ENCODE measurements around the gene CEBPG. TPM values are rescaled to one million over a fixed set of nuclear protein-coding genes. Genes with fewer than 3 reads are reported as not detected.

CEBPG gene
- total and polyA plus RNA-seq, 9 of the 15 experiments (the other 6 are each of a cell fraction or from before 2014, with no cell fraction given): 9.5 to 34.9 (median 30.9) TPM

DNA sequence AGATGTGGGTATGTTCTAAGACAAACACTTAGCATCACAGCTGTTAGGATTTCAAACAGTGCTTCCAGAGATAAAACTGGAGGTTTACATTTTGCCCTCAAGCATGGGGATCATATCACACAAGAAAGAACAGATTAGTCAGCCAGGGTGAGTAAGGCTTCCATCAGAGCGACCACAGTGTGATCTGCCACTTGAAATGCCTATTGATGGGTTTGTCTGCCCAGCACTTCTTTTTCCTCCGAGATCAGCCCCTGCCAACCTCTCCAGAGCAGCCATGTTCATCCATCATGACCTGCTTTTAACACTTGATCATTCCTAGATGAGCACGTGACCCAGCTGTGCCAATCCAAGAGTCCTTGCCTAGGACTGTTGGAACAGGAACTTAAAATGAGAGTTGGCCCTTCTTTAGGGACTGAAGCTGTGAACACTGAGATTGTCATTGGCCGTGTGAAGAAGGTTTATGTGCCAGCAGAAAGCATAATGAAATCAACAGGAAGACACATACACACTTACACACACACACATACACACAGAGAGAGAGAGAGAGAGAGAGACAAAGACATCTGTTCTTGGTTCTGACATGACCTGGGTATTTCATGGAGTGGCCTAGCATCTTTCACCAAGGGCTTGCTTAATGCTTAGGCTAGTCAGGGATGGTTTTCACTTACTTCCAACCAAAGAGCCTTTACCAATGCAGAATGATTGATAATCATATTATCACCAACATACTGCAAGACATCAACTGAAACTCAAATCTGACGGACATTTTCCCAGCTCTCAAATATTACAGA lies 5.2 kb upstream of the CEBPG start (continued):
- TF ChIP-seq RBFOX2 (IDR thresholded peaks at IDR 0.05; ENCODE audit: low read depth, low read length) (no peak), PKNOX1 (IDR thresholded peaks at IDR 0.05) (no peak), ZFPM2 (CRISPR knock-in tag; IDR thresholded peaks at IDR 0.05) (no peak), USF2 (CRISPR knock-in tag; IDR thresholded peaks at IDR 0.05) (peak; percentile 66), MED1 (CRISPR knock-in tag; IDR thresholded peaks at IDR 0.05; ENCODE audit: borderline replicate concordance) (no peak), FOSL1 (tag; conservative IDR thresholded peaks at IDR 0.05) (peak; percentile 67), FOXK1 (CRISPR knock-in tag; IDR thresholded peaks at IDR 0.05; ENCODE audit: borderline replicate concordance) (no peak), TFE3 (CRISPR knock-in tag; IDR thresholded peaks at IDR 0.05) (peak; percentile 87), MTA2 (IDR thresholded peaks at IDR 0.05; ENCODE audit: low read depth) (no peak)
- TF ChIP-seq, protein P1, sequence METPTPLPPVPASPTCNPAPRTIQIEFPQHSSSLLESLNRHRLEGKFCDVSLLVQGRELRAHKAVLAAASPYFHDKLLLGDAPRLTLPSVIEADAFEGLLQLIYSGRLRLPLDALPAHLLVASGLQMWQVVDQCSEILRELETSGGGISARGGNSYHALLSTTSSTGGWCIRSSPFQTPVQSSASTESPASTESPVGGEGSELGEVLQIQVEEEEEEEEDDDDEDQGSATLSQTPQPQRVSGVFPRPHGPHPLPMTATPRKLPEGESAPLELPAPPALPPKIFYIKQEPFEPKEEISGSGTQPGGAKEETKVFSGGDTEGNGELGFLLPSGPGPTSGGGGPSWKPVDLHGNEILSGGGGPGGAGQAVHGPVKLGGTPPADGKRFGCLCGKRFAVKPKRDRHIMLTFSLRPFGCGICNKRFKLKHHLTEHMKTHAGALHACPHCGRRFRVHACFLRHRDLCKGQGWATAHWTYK (CRISPR knock-in tag; IDR thresholded peaks at IDR 0.05): no peak
- TF ChIP-seq, protein P2, sequence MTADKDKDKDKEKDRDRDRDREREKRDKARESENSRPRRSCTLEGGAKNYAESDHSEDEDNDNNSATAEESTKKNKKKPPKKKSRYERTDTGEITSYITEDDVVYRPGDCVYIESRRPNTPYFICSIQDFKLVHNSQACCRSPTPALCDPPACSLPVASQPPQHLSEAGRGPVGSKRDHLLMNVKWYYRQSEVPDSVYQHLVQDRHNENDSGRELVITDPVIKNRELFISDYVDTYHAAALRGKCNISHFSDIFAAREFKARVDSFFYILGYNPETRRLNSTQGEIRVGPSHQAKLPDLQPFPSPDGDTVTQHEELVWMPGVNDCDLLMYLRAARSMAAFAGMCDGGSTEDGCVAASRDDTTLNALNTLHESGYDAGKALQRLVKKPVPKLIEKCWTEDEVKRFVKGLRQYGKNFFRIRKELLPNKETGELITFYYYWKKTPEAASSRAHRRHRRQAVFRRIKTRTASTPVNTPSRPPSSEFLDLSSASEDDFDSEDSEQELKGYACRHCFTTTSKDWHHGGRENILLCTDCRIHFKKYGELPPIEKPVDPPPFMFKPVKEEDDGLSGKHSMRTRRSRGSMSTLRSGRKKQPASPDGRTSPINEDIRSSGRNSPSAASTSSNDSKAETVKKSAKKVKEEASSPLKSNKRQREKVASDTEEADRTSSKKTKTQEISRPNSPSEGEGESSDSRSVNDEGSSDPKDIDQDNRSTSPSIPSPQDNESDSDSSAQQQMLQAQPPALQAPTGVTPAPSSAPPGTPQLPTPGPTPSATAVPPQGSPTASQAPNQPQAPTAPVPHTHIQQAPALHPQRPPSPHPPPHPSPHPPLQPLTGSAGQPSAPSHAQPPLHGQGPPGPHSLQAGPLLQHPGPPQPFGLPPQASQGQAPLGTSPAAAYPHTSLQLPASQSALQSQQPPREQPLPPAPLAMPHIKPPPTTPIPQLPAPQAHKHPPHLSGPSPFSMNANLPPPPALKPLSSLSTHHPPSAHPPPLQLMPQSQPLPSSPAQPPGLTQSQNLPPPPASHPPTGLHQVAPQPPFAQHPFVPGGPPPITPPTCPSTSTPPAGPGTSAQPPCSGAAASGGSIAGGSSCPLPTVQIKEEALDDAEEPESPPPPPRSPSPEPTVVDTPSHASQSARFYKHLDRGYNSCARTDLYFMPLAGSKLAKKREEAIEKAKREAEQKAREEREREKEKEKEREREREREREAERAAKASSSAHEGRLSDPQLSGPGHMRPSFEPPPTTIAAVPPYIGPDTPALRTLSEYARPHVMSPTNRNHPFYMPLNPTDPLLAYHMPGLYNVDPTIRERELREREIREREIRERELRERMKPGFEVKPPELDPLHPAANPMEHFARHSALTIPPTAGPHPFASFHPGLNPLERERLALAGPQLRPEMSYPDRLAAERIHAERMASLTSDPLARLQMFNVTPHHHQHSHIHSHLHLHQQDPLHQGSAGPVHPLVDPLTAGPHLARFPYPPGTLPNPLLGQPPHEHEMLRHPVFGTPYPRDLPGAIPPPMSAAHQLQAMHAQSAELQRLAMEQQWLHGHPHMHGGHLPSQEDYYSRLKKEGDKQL (CRISPR knock-in tag; IDR thresholded peaks at IDR 0.05; ENCODE audit: borderline replicate concordance): no peak

Measured in K562 (cell line).